Measurements from ENCODE around the gene TESK2.
A peak's percentile ranks its signal among the peaks of the same experiment; 100 is the strongest.
"Not testable (repeated sequence)": the region's sequence is repeated elsewhere in the genome, so short reads cannot be mapped to it uniquely, and the experiment has no call there.

The TESK2 gene

GRCh38 chr1:45379524-45379923 is 111.4 kb downstream of the TESK2 start:
- DNase-seq (ENCODE audit: low read depth in 4 of 4, low spot score in 1 of 4): no peak

DNA sequence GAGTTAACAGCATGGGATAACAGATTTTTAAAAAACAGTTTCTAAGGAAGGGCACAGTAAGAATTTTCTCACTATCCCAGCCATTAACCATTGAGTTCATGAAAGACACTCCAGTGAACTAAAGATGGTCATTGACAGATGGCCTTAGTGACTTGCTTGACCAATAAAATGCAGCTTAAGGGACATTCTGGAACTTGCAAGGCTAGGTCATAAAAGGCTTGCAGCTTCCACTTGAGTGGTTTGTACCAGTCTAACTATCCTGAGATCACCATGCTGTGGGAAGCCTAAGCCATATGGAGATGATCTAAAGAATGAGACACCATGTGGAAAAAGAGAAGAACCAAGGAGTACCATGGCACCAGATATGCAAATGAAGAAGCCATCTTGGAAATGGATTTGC is 112.8 kb downstream of the TESK2 start:
- DNase-seq (ENCODE audit: low read depth in 4 of 4, low spot score in 1 of 4): no peak

GRCh38 chr1:45375104-45376090 is 115.6 kb downstream of the TESK2 start:
- no peak for DNase-seq (ENCODE audit: low read depth in 4 of 4, low spot score in 1 of 4)

- DNase-seq (ENCODE audit: low read depth in 4 of 4, low spot score in 1 of 4): no peak
These were observed 117.4 kb downstream of the TESK2 start for GRCh38 chr1:45373573-45373972.

DNA sequence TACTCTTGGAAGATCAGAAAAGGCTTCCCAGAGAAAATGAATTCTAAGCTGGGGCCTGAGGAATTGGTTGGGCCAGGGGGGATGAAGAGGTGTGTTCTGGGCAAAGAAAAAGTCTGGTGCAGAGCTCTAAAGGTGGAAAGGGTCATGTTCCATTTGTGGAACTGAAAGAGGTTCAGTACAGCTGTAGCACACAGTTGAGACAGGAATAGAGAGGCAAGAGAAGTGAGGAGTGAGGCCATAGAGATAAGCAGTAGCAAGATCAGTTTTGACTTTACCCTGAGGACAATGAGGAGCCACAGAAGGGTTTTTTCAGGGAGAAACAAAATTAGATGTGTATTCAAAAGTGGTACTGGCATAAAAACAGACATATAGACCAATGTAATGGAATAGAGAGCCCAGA is 120.4 kb downstream of the TESK2 start:
- DNase-seq (ENCODE audit: low read depth in 4 of 4, low spot score in 1 of 4): no peak

- no peak for DNase-seq (ENCODE audit: low read depth in 4 of 4, low spot score in 1 of 4)
These were observed 125.9 kb downstream of the TESK2 start for GRCh38 chr1:45365051-45365450.

- no peak for DNase-seq (ENCODE audit: low read depth in 4 of 4, low spot score in 1 of 4)
These were observed 126.7 kb downstream of the TESK2 start for GRCh38 chr1:45364294-45364693.

DNA sequence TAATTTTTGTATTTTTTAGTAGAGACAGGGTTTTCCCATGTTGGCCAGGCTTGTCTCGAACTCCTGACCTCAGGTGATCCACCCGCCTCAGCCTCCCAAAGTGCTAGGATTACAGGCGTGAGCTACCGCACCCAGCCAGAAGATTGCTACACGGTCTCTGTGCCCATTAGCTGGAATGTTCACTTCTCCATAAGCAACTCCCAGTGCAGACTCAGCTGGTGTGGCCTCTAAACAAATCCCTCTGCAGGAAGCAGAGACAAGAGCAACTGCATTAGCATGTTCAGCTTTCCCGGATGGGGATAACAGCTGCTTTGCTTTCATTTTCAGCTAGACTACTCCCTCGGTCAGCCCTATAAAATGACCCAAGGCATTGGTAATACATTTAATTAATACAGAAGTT is 130.0 kb downstream of the TESK2 start:
- not testable (repeated sequence) for DNase-seq (ENCODE audit: low read depth in 4 of 4, low spot score in 1 of 4)

- DNase-seq (ENCODE audit: low read depth in 4 of 4, low spot score in 1 of 4): peak in 2 of 4 experiments; percentile 30 to 31
These were observed 131.0 kb downstream of the TESK2 start for GRCh38 chr1:45359882-45360513.

GRCh38 chr1:45356186-45356585 is 134.8 kb downstream of the TESK2 start:
- DNase-seq (ENCODE audit: low read depth in 4 of 4, low spot score in 1 of 4): no peak

GRCh38 chr1:45355683-45356082 is 135.3 kb downstream of the TESK2 start:
- no peak for DNase-seq (ENCODE audit: low read depth in 4 of 4, low spot score in 1 of 4)

DNA sequence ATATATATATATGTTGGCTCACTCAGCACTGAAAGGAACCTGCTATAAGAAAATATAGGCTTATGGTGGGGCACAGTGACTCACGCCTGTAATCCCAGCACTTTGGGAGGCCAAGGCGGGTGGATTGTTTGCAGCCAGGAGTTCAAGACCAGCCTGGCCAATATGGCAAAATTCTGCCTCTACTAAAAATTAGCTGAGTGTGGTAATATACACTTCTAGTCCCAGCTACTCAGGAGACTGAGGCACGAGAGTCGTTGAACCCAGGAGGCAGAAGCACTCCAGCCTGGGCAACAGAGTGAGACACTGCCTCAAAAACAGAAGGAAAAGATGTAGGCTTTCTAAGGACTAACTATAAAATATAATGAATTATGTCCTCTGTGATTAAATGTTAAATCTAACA is 136.1 kb downstream of the TESK2 start:
- DNase-seq (ENCODE audit: low read depth in 4 of 4, low spot score in 1 of 4): no peak

DNA sequence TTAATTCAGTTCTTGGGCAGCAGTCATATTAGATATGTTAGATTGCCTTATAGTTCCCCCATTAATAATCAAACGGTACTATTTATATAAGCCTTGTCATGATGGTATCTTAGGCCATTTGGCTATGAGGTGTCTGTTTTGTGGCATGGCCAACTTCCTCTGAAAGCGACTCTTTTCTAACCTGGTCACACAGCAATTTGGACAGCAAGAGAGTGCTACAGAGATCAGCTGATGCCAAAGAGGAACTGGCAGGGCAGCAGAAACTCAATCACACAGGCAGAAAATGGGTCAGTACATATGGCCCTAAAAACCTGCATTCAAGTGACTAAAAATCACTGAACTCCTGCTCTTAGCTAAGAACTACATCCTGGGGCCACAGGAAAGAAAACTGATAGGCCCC is 137.3 kb downstream of the TESK2 start:
- DNase-seq (ENCODE audit: low read depth in 4 of 4, low spot score in 1 of 4): no peak

DNA sequence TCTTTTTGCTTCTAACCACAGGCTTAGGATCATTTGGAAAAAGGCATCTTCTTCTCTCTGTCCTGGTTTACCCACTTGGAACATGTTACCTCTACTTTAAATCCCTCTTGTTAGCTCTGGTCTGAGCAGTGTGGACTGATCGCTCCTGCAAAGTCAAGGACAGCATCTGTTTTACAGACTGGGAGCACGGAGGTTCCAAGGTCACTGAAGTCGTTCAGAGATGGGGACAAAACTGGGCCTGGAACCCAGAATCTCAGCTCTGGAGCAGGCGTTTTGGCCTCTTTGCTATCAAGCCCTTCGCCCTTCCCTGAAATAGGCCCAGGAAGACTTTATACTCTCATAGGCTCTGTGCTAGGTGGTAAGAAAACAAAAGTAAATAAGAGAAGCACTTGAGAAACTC is 139.5 kb downstream of the TESK2 start:
- DNase-seq (ENCODE audit: low read depth in 4 of 4, low spot score in 1 of 4): no peak

DNA sequence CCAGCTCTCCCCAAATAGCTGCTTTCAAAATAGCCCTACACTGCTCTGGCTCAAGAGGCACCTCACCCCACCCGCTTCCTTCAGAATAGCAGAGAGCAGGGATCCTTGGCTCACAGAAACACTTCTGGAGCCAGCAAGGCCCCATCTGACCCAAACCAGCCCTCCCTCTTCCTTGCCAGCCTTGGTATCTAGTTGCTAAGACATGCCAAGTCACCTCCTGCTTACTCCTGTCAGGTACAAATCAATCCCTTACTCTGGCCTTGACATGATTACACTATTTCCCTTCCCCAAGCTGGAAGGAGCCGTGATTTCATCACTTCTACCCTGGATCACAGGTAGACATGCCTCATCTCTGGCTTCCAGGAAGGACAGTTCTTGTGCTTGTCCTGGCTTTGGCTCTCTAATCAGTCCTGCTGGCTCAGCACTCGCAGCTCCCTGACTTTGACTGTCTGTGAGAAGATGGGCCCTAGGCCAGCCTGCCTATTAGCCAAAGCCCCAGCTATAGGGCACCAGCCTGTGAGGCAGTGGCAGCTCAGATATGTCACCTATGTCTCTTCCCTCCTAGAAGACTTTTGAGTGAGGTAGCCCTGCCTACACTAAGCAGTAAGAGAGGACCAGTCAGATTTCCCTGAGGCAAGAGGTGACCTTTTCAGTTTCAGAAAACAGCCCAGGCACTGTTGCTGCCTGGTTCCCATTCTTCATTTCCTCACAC is 141.8 kb downstream of the TESK2 start:
- DNase-seq (ENCODE audit: low read depth in 4 of 4, low spot score in 1 of 4): no peak

DNA sequence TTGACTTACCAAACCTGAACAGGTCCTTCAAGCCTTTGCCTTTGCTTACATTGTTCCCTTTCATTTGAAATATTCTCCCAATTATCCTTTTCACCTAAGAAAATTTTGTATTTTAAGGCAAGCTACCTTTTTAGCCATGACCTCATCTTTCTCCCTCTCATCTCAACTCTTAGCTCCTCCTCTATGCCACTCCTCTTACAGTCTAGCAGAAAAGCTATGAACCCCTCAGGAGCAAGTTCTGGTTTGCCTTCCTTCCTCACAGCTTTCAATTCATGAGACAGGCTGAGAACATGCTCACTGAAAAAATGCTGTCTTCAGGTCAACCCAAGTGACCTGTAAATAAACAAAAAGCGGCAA is 142.4 kb downstream of the TESK2 start:
- no peak for DNase-seq (ENCODE audit: low read depth in 4 of 4, low spot score in 1 of 4)

DNA sequence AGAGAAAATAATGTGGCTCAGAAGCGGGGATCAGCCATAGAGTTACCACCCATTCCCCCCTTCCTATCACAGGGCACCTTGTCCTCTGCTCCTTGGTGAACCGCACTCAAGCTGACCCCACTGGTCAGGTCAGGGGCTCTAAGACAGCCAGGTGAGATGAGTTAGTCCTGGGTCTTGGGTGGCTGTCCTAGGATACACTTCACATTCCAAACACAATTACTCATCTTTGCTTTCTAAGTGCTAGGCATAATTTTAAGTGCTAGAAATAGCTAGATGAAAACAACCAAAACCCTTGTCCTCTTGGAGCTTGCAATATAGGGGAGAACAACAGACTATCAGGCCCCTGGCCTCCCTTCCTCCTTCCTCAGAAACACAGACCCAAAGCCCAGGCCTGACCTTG is 142.9 kb downstream of the TESK2 start:
- DNase-seq (ENCODE audit: low read depth in 4 of 4, low spot score in 1 of 4): no peak

- no peak for DNase-seq (ENCODE audit: low read depth in 4 of 4, low spot score in 1 of 4)
These were observed 144.5 kb downstream of the TESK2 start for GRCh38 chr1:45346473-45346872.

DNA sequence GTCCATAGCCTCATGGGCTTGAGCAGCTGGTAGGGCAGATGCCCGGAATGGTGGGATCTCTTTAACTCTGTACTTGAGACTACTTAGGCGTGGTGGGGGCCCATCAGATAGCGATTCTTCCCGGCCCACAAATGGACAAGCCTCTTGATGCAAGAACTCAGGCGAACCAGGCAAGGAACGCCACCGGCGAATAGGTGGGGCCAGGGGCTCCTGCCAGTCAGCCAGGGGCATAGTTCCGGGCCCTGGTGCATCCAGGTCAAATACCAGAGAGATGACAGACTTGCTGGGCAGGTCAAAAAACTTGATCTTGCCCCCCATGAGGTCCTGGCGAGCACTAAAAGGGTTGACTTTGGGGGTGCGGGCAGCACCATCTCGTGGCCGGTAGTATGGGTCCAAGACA is 145.9 kb downstream of the TESK2 start:
- DNase-seq (ENCODE audit: low read depth in 4 of 4, low spot score in 1 of 4): no peak

GRCh38 chr1:45344499-45344898 is 146.5 kb downstream of the TESK2 start:
- DNase-seq (ENCODE audit: low read depth in 4 of 4, low spot score in 1 of 4): no peak

GRCh38 chr1:45340816-45341466 is 150.0 kb downstream of the TESK2 start:
- DNase-seq (ENCODE audit: low read depth in 4 of 4, low spot score in 1 of 4): no peak

Data from stimulated activated CD4-positive, alpha-beta T cell treated with anti-CD3 and anti-CD28 coated beads, Interleukin-1b, Interleukin-23, amount 100 ng/mL, for 24 hours (primary cell).